WI38 (cell line): Measurements from ENCODE around the gene NPLOC4.

Source experiments
- H3K4me3 ChIP-seq: 2 replicates; pipeline ENCODE4 v1.5.1; 2011; ENCODE audit warnings: low read depth, mild to moderate bottlenecking, control low read depth, low read length
- TF ChIP-seq, protein P1 (sequence below): IDR thresholded peaks from 2 replicates; pipeline ENCODE4 v1.5.1; 2012; ENCODE audit warnings: low read depth, mild to moderate bottlenecking, control low read depth, low read length

NPLOC4 gene

DNA sequence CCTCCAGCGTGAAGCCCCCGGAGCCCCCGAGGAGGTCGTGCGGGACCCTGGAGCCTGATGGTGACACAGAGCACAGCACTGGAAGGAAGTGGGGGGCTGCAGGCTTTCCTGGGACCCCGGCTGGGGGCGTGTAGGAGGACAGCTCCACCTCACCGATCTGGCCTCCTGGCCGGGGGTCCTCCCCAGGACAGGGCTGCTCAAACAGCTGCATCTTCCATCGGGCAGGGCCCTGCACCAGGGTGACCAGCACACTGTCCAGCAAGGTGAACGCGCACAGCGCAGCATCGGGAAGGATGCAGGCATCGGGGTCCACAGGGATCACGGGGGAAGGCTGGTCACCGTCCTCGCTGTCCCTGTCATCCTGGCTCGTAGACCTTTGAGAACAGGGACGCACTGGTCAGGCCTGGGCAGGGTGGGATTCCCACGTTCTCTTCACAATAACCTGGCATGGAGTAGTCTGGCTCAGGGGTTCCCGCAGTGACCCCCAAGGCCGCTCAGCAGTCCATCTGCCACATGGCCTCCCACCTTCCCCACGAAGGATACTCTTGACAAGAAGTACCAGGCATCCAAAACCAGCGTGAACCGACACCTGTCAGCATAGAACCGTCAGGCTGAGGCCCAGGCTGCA lies 86.0 kb downstream of the NPLOC4 start:
- TF ChIP-seq, protein P1, sequence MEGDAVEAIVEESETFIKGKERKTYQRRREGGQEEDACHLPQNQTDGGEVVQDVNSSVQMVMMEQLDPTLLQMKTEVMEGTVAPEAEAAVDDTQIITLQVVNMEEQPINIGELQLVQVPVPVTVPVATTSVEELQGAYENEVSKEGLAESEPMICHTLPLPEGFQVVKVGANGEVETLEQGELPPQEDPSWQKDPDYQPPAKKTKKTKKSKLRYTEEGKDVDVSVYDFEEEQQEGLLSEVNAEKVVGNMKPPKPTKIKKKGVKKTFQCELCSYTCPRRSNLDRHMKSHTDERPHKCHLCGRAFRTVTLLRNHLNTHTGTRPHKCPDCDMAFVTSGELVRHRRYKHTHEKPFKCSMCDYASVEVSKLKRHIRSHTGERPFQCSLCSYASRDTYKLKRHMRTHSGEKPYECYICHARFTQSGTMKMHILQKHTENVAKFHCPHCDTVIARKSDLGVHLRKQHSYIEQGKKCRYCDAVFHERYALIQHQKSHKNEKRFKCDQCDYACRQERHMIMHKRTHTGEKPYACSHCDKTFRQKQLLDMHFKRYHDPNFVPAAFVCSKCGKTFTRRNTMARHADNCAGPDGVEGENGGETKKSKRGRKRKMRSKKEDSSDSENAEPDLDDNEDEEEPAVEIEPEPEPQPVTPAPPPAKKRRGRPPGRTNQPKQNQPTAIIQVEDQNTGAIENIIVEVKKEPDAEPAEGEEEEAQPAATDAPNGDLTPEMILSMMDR: no peak
- H3K4me3 ChIP-seq: peak overlapping the region; percentile 88

DNA sequence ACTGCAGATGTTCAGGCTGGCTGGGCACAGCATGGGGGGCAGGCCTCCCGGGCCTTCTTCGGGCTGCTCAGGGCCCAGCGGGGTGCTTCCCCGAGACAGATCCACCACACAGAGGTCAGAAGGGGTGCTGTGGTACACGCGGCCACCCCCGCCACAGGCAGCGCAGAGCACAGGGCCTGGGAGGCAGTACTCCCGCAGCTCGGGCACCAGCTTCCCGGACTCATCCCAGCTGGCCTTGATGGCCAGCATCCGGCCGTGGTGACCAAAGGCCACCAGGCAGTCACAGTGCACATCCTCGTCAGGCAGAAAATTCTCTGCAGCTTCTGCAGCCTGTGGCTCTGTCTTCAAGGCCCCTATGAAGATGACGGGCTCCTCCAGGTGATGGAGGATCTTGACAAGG lies 86.6 kb downstream of the NPLOC4 start:
- TF ChIP-seq, protein P1: no peak
- no peak overlapping the region for H3K4me3 ChIP-seq

DNA sequence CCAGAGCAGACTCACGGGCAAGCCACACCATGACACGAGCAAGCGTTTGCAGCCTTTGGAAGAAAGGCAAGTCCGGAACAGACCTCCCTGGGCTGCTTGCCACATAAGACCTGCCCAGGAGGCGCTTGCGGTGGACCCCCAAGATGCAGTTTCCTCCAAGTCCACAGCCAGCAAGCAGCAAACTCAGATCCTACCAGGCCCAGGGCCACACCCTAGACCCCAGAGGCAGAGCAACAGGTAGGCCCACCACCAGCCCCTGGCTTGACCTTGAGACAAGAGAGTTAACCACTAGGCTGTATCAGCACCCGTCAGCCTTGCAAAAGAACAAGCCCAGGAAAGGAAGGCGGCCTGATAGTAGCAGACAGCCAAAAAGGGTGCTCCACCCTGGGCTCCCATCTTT lies 87.1 kb downstream of the NPLOC4 start:
- no peak overlapping the region for H3K4me3 ChIP-seq
- TF ChIP-seq, protein P1: no peak

DNA sequence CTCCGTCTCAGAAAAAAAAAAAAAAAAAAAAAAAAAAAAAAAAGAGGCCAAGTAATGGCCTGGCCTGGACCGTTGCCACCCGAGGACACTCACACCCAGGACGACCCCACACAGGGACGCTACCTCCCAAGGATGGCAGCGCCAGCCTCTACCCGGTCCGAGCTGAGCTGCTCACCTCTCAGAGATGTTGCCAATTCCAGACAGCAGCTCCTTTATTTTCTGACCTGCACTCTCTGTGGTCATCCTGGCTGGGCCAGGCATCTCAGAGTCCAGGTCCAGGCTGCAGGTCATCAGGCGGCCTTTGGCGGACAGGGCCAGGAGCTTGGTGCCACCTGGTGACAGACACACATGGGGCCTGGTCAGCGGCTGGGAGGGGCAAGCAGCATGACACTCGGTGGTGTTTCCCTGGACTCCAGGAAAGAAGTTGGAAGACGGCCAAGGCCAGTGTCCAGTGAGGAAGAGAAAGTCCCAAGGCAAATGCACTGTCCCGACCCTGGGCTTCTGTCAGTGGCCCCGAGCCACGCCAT lies 87.8 kb downstream of the NPLOC4 start:
- H3K4me3 ChIP-seq: no peak overlapping the region
- TF ChIP-seq, protein P1: no peak

DNA sequence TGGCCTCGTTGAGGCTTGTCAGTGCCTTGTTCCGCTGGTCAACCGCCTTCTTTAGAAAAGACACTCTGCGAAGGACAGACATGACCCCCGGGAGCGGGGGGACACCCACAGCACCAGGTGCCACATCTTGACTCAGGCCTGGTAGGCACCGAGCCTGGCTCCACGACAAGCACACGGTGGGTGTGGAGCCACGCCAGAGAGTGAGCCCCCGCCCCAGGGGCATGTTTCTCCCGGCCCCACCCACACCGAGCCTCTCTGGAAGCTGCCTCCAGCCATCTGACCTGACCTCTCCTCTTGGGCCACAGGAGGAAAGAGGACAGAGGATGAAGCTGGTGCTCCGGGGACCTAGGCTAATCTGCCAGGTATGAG lies 89.3 kb downstream of the NPLOC4 start:
- TF ChIP-seq, protein P1: no peak
- H3K4me3 ChIP-seq: no peak overlapping the region

DNA sequence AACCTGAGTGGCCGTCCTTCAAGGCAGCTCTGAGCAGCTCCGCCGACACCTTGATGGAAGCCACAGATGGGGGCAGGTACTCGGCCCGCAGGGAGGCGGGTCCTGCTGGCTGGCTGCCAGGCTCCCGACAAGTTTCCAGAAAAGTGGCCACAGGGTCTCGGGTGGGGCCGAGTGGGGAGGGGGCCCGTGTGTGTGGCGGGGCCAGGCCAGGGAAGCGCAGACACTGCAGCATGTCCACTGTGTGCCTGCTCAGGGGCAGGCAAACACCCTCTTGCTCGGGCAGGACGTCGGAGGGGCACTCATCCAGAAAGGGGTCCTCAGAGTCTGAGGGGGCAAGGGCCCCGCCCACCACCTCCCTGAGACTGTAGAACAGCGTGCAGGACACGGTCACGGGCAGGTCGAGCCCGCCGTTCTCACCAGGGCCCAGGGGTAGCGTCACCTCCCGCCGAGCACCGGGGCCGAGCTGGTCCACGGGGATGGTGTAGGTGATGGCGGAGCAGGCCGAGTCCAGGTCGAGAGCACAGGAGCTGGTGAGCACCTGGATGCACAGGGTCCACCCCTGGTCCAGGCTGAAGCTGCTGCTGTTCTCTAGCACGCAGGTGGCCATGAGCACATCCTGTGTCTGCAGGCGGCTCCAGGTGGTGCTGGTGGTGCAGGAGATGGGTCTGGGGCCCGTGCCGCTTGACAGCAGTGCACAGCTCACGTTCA lies 89.9 kb downstream of the NPLOC4 start:
- TF ChIP-seq, protein P1: no peak
- H3K4me3 ChIP-seq: no peak overlapping the region
